Peyer's patch (tissue), 4 donors: ENCODE results near the gene CACTIN. TPM values are rescaled to one million over a fixed set of nuclear protein-coding genes. Genes with fewer than 3 reads are reported as not detected.
A peak's percentile ranks its signal among the peaks of the same experiment; 100 is the strongest.

Experiments used
- DNase-seq, 3 donors: peaks; one replicate each; pipeline ENCODE4 v3.0.0-alpha.2; 2017 to 2019
- H3K27ac ChIP-seq, 4 donors: fragments of 200-600 bp; sonication (generic); one replicate each; pipeline ENCODE4 v1.5.1; 2016 to 2019
- H3K27me3 ChIP-seq, 2 donors: fragments of 200-600 bp; sonication (generic); one replicate each; pipeline ENCODE4 v1.5.1; 2019
- H3K36me3 ChIP-seq, 3 donors: fragments of 200-600 bp; sonication (generic); one replicate each; pipeline ENCODE4 v1.5.1; 2016 to 2019
- H3K4me1 ChIP-seq, 4 donors: fragments of 200-600 bp; sonication (generic); one replicate each; pipeline ENCODE4 v1.5.1; 2016 to 2019
- H3K4me3 ChIP-seq, 4 donors: fragments of 200-600 bp; sonication (generic); 1 replicate in 3 of 4; 2 replicates in 1 of 4; pipeline ENCODE4 v1.5.1; 2016 to 2019; ENCODE audit warnings: mild to moderate bottlenecking in 1 of 4
- H3K9me3 ChIP-seq, 4 donors: fragments of 200-600 bp; sonication (generic); one replicate each; pipeline ENCODE4 v1.5.1; 2016 to 2019; ENCODE audit warnings: mild to moderate bottlenecking in 1 of 4
- CTCF ChIP-seq, 6 experiments: fragments of 450-650 bp in 4 of 6; fragments of 200-600 bp in 2 of 6; sonication (generic) in 1 of 6; IDR thresholded peaks; one replicate each; pipeline ENCODE4 v1.5.1; 2017 to 2019; ENCODE audit warnings: antibody characterized with exemption in 6 of 6, mild to moderate bottlenecking in 3 of 6, moderate library complexity in 1 of 6
- POLR2A ChIP-seq, 2 donors: fragments of 450-650 bp; IDR thresholded peaks; one replicate each; pipeline ENCODE4 v1.5.1; 2017; ENCODE audit warnings: antibody characterized with exemption in 2 of 2, mild to moderate bottlenecking in 2 of 2, moderate library complexity in 2 of 2
- total RNA-seq, 4 donors: library from RNA; depleted of rRNA; stranded (reverse); fragments of >200 nt; gene quantifications; one replicate each; pipeline ENCODE4 v1.1.0, GENCODE V29; 2016

Gene CACTIN
- total RNA-seq, 4 donors from 2014 or later, result 21.2 to 60.2 (median 33.3) TPM

- Histone ChIP-seq H3K36me3 (peaks cover 0 to 73% (median 0%) of the 10 kb centered on the region in 3 donors), H3K4me3 (no peak overlapping the region), H3K27ac (no peak overlapping the region), H3K9me3 (no peaks in the 10 kb centered on the region), H3K27me3 (no peaks in the 10 kb centered on the region), H3K4me1 (peaks cover 0 to 27% (median 0%) of the 10 kb centered on the region in 4 donors)
- TF ChIP-seq POLR2A (IDR thresholded peaks at IDR 0.05), result no peak
- no peak for TF ChIP-seq CTCF (IDR thresholded peaks at IDR 0.05)
- DNase-seq, result no peak
Measured at GRCh38 chr19:3615524-3616135, 11.0 kb downstream of the CACTIN start.

- peaks cover 0 to 67% (median 0%) of the 10 kb centered on the region in 3 donors for H3K36me3 ChIP-seq
- no peak overlapping the region for H3K27ac ChIP-seq
- H3K4me1 ChIP-seq, result peaks cover 0 to 27% (median 0%) of the 10 kb centered on the region in 4 donors
- no peak overlapping the region for H3K4me3 ChIP-seq
- no peak for DNase-seq
- H3K9me3 ChIP-seq, result no peaks in the 10 kb centered on the region
- no peak for TF ChIP-seq POLR2A (IDR thresholded peaks at IDR 0.05)
- no peak for TF ChIP-seq CTCF (IDR thresholded peaks at IDR 0.05)
- H3K27me3 ChIP-seq, result no peaks in the 10 kb centered on the region
Measured at GRCh38 chr19:3614858-3615505, 11.6 kb downstream of the CACTIN start.

DNA sequence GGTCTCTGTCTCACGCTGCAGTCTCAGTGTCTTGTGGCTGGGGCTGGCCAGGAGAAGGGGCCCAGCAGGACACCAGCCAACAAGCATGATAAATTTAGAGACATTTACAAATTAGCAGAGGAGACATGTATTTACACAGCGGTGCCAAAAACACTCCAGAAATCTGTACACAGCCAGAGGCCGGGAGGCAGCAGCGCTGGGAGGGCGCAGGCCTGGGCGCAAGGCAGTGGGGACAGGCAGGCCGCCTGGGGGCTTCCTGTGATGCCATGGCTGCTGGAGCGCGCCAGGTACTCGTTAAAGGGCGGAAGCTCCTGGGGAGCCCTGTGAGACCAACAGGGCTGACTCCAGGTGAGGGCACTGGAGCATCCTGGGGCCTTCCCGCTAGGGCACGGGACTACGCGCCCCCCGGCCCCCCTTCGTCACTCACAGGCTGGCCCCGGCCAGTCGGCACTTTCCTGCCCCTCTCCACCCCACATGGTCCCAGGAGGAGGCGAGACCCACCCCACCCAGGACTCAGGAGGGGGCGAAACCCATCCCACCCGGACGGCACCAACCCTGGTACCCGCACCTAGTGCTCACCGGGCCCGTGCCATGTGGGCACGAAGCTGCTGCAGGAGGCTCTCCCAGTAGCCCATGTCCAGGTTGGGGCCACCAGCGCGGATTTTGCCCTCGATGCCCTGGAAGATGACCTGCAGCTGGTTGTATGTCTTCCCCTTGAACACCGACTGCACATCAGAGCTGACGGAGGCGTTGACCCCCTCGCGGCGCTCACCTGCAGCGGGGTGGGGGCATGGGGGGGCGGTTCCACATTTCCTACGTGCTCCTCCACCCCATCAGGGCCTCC is 12.6 kb downstream of the CACTIN start:
- H3K27ac ChIP-seq, result peak overlapping the region in 3 of 4 donors; percentile 35 to 55 (median 39)
- H3K4me1 ChIP-seq, result peaks cover 0 to 28% (median under 1%) of the 10 kb centered on the region in 4 donors
- H3K27me3 ChIP-seq, result no peaks in the 10 kb centered on the region
- TF ChIP-seq CTCF (IDR thresholded peaks at IDR 0.05) (no peak), POLR2A (IDR thresholded peaks at IDR 0.05) (no peak)
- H3K9me3 ChIP-seq, result no peaks in the 10 kb centered on the region
- no peak overlapping the region for H3K4me3 ChIP-seq
- DNase-seq, result no peak
- peaks cover 0 to 59% (median 0%) of the 10 kb centered on the region in 3 donors for H3K36me3 ChIP-seq

DNA sequence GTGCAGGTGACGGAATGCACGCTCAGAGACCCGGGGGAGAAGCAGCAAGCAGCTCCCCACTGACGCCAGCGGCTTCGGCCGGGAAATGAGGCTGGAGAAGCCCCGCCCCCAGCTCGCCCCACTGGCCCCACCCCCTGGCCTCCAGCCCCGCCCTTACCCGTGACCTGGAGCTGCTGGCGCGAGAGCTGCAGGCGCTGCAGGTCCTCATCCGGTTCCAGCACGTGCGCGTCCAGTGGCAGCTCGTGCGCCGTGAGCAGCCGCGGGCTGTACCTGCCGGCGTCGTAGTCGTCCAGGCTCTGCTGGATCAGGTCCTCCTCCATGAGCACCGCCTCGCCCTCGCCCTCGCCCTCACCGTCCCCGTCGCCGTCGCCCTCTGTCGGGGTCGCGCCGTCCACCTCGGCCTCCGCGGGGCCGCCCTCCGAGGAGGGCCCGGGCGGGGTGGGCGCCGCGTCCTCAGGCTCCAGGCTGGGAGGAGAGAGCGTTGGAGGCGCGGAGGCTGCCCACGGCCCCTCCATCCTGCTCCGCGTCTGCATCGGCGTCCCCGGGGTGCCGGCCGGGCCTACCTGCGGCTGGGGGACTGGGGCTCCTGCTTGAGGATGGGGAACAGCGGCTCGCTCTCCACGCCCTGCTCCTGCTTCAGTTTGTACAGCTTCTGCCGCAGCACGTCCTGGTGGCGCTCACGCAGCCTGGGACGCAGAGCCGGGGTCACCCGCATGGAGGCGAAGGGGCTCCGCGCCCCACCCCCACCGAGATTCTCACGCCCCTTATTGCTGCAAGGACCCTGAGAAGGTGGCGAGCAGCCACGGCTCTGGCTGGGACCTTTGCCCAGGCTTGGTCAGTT is 13.5 kb downstream of the CACTIN start:
- peaks cover 0 to 33% (median 4%) of the 10 kb centered on the region in 4 donors for H3K4me1 ChIP-seq
- no peak for TF ChIP-seq POLR2A (IDR thresholded peaks at IDR 0.05)
- H3K27me3 ChIP-seq, result no peaks in the 10 kb centered on the region
- DNase-seq, result no peak
- no peak overlapping the region for H3K4me3 ChIP-seq
- H3K36me3 ChIP-seq, result peaks cover 0 to 51% (median 0%) of the 10 kb centered on the region in 3 donors
- peak overlapping the region in 3 of 4 donors; percentile 35 to 55 (median 39) for H3K27ac ChIP-seq
- no peaks in the 10 kb centered on the region for H3K9me3 ChIP-seq

GRCh38 chr19:3612330-3612729 is 14.3 kb downstream of the CACTIN start:
- no peaks in the 10 kb centered on the region for H3K9me3 ChIP-seq
- peaks cover 0 to 51% (median 0%) of the 10 kb centered on the region in 3 donors for H3K36me3 ChIP-seq
- no peaks in the 10 kb centered on the region for H3K27me3 ChIP-seq
- no peak overlapping the region for H3K4me3 ChIP-seq
- DNase-seq, result no peak
- TF ChIP-seq CTCF (IDR thresholded peaks at IDR 0.05), result no peak
- no peak for TF ChIP-seq POLR2A (IDR thresholded peaks at IDR 0.05)
- peak overlapping the region in 2 of 4 donors; percentile 25 to 35 for H3K27ac ChIP-seq
- H3K4me1 ChIP-seq, result peaks cover 0 to 29% (median 6%) of the 10 kb centered on the region in 4 donors
